ENCODE measurements around the gene ATOH8.

Gene ATOH8

GRCh38 chr2:85803704-85804425 is 50.1 kb downstream of the ATOH8 start:
- no peak overlapping the region for H3K4me3 ChIP-seq (replicated peaks; ENCODE audit: insufficient read depth, low read length)
- no peak for DNase-seq (ENCODE audit: low read depth in 1 of 2, low spot score in 1 of 2)
- TF ChIP-seq REST (IDR thresholded peaks at IDR 0.05; ENCODE audit: insufficient replicate concordance, low read depth): no peak
- TF ChIP-seq CTCF (IDR thresholded peaks at IDR 0.05; ENCODE audit: insufficient read depth, low read length): no peak
- no peak for TF ChIP-seq POLR2AphosphoS5 (IDR thresholded peaks at IDR 0.05; ENCODE audit: low read depth)
- no peak for TF ChIP-seq SPI1 (IDR thresholded peaks at IDR 0.05; ENCODE audit: borderline replicate concordance, low read depth)
- TF ChIP-seq GABPA (IDR thresholded peaks at IDR 0.05; ENCODE audit: low read depth): no peak
- H3K27ac ChIP-seq (replicated peaks): no peak overlapping the region
- H3K27me3 ChIP-seq (ENCODE audit: insufficient read depth, poor library complexity, severe bottlenecking): no peaks in the 10 kb centered on the region

GRCh38 chr2:85804583-85804982 is 50.8 kb downstream of the ATOH8 start:
- Histone ChIP-seq H3K4me3 (replicated peaks; ENCODE audit: insufficient read depth, low read length) (no peak overlapping the region), H3K27ac (replicated peaks) (no peak overlapping the region), H3K27me3 (ENCODE audit: insufficient read depth, poor library complexity, severe bottlenecking) (no peaks in the 10 kb centered on the region)
- DNase-seq (ENCODE audit: low read depth in 1 of 2, low spot score in 1 of 2): no peak
- TF ChIP-seq POLR2AphosphoS5 (IDR thresholded peaks at IDR 0.05; ENCODE audit: low read depth) (no peak), REST (IDR thresholded peaks at IDR 0.05; ENCODE audit: insufficient replicate concordance, low read depth) (no peak), SPI1 (IDR thresholded peaks at IDR 0.05; ENCODE audit: borderline replicate concordance, low read depth) (no peak), CTCF (IDR thresholded peaks at IDR 0.05; ENCODE audit: insufficient read depth, low read length) (no peak), GABPA (IDR thresholded peaks at IDR 0.05; ENCODE audit: low read depth) (no peak)

- DNase-seq (ENCODE audit: low read depth in 1 of 2, low spot score in 1 of 2): peak; percentile 29 to 92
- TF ChIP-seq CTCF (IDR thresholded peaks at IDR 0.05; ENCODE audit: insufficient read depth, low read length) (no peak), SPI1 (IDR thresholded peaks at IDR 0.05; ENCODE audit: borderline replicate concordance, low read depth) (no peak), GABPA (IDR thresholded peaks at IDR 0.05; ENCODE audit: low read depth) (no peak), POLR2AphosphoS5 (IDR thresholded peaks at IDR 0.05; ENCODE audit: low read depth) (no peak), REST (IDR thresholded peaks at IDR 0.05; ENCODE audit: insufficient replicate concordance, low read depth) (no peak)
- no peaks in the 10 kb centered on the region for H3K27me3 ChIP-seq (ENCODE audit: insufficient read depth, poor library complexity, severe bottlenecking)
- no peak overlapping the region for H3K27ac ChIP-seq (replicated peaks)
- no peak overlapping the region for H3K4me3 ChIP-seq (replicated peaks; ENCODE audit: insufficient read depth, low read length)
Measured at GRCh38 chr2:85806358-85807118, 52.7 kb downstream of the ATOH8 start.
